Hepatic stellate cell (primary cell): ENCODE measurements around the gene CLIC1.

Source experiments
- DNase-seq: peaks from one replicate; pipeline ENCODE4 v3.0.0; 2011; ENCODE audit warnings: low spot score

The CLIC1 gene

GRCh38 chr6:31701666-31702404, 34.5 kb downstream of the CLIC1 start:
- peak; percentile 70 for DNase-seq

- no peak for DNase-seq
Observed at GRCh38 chr6:31700740-31701401, 35.5 kb downstream of the CLIC1 start.

GRCh38 chr6:31697555-31697954, 38.8 kb downstream of the CLIC1 start:
- no peak for DNase-seq

GRCh38 chr6:31693535-31693934, 42.8 kb downstream of the CLIC1 start:
- no peak for DNase-seq

- no peak for DNase-seq
Observed at GRCh38 chr6:31692886-31693285, 43.4 kb downstream of the CLIC1 start.

- DNase-seq: no peak
Observed at GRCh38 chr6:31692353-31692752, 44.0 kb downstream of the CLIC1 start.

GRCh38 chr6:31691564-31692108, 44.7 kb downstream of the CLIC1 start:
- DNase-seq: no peak

- DNase-seq: no peak
Observed at GRCh38 chr6:31691078-31691463, 45.3 kb downstream of the CLIC1 start.

GRCh38 chr6:31690231-31691077, 45.9 kb downstream of the CLIC1 start:
- DNase-seq: no peak

- no peak for DNase-seq
Observed at GRCh38 chr6:31689249-31690110, 46.9 kb downstream of the CLIC1 start.

GRCh38 chr6:31687860-31688693, 48.3 kb downstream of the CLIC1 start:
- DNase-seq: no peak

- DNase-seq: no peak
Observed at GRCh38 chr6:31687321-31687720, 49.0 kb downstream of the CLIC1 start.

GRCh38 chr6:31686483-31686882, 49.8 kb downstream of the CLIC1 start:
- DNase-seq: no peak

GRCh38 chr6:31683591-31683990, 52.7 kb downstream of the CLIC1 start:
- DNase-seq: no peak

- peak; percentile 74 for DNase-seq
Observed at GRCh38 chr6:31681135-31681671, 55.1 kb downstream of the CLIC1 start.
